ENCODE data around the gene SSX4B.

GRCh38 chrX:48459483-48459882 is 47.7 kb upstream of the SSX4B start:
- TF ChIP-seq, protein P1, sequence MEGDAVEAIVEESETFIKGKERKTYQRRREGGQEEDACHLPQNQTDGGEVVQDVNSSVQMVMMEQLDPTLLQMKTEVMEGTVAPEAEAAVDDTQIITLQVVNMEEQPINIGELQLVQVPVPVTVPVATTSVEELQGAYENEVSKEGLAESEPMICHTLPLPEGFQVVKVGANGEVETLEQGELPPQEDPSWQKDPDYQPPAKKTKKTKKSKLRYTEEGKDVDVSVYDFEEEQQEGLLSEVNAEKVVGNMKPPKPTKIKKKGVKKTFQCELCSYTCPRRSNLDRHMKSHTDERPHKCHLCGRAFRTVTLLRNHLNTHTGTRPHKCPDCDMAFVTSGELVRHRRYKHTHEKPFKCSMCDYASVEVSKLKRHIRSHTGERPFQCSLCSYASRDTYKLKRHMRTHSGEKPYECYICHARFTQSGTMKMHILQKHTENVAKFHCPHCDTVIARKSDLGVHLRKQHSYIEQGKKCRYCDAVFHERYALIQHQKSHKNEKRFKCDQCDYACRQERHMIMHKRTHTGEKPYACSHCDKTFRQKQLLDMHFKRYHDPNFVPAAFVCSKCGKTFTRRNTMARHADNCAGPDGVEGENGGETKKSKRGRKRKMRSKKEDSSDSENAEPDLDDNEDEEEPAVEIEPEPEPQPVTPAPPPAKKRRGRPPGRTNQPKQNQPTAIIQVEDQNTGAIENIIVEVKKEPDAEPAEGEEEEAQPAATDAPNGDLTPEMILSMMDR (IDR thresholded peaks at IDR 0.05; ENCODE audit: insufficient read depth, low read depth, low read length): no peak
- TF ChIP-seq EZH2 (IDR thresholded peaks at IDR 0.05; ENCODE audit: insufficient read depth, low read length): no peak

Data from astrocyte (in vitro differentiated cells and primary cell).